Ishikawa (cell line): Measurements from ENCODE around the gene NPBWR2.

Experiments
- CEBPB ChIP-seq: IDR thresholded peaks from 2 replicates; pipeline ENCODE4 v1.6.1; 2012
- CREB1 ChIP-seq: IDR thresholded peaks from 2 replicates; pipeline ENCODE4 v1.6.1; 2012; ENCODE audit warnings: low read depth
- EGR1 ChIP-seq: IDR thresholded peaks from 2 replicates; pipeline ENCODE4 v1.6.1; 2012
- EP300 ChIP-seq: IDR thresholded peaks from 2 replicates; pipeline ENCODE4 v1.6.1; 2012; ENCODE audit warnings: borderline replicate concordance
- FOXM1 ChIP-seq: IDR thresholded peaks from 2 replicates; pipeline ENCODE4 v1.6.1; 2012; ENCODE audit warnings: low read depth, borderline replicate concordance
- MAX ChIP-seq: IDR thresholded peaks from 2 replicates; pipeline ENCODE4 v1.6.1; 2012
- NFIC ChIP-seq: IDR thresholded peaks from 2 replicates; pipeline ENCODE4 v1.6.1; 2012
- RAD21 ChIP-seq: IDR thresholded peaks from 2 replicates; pipeline ENCODE4 v1.6.1; 2012; ENCODE audit warnings: low read depth
- REST ChIP-seq: IDR thresholded peaks from 2 replicates; pipeline ENCODE4 v1.6.1; 2012; ENCODE audit warnings: low read depth, mild to moderate bottlenecking
- TAF1 ChIP-seq: IDR thresholded peaks from 2 replicates; pipeline ENCODE4 v1.6.1; 2012; ENCODE audit warnings: low read depth, mild to moderate bottlenecking
- TCF12 ChIP-seq: IDR thresholded peaks from 2 replicates; pipeline ENCODE4 v1.6.1; 2012; ENCODE audit warnings: low read depth
- TEAD4 ChIP-seq: IDR thresholded peaks from 2 replicates; pipeline ENCODE4 v1.6.1; 2012
- USF1 ChIP-seq: IDR thresholded peaks from 2 replicates; pipeline ENCODE4 v1.6.1; 2012
- YY1 ChIP-seq: IDR thresholded peaks from 2 replicates; pipeline ENCODE4 v1.6.1; 2012; ENCODE audit warnings: low read depth
- ZBTB7A ChIP-seq: IDR thresholded peaks from 2 replicates; pipeline ENCODE4 v1.6.1; 2012; ENCODE audit warnings: low read depth

NPBWR2 gene

GRCh38 chr20:64106981-64107735 is at the start of gene NPBWR2:
Gene NPBWR2, minus strand, starts transcription at chr20:64107565. Its CDS starts 734 bp downstream, at chr20:64106831.
- TF ChIP-seq NFIC, result no peak
- TF ChIP-seq REST, result no peak
- TF ChIP-seq TEAD4, result no peak
- no peak for TF ChIP-seq EGR1
- TF ChIP-seq MAX, result no peak
- TF ChIP-seq EP300, result no peak
- TF ChIP-seq TAF1, result no peak
- no peak for TF ChIP-seq FOXM1
- no peak for TF ChIP-seq USF1
- no peak for TF ChIP-seq ZBTB7A
- TF ChIP-seq TCF12, result no peak
- no peak for TF ChIP-seq CREB1
- no peak for TF ChIP-seq CEBPB
- no peak for TF ChIP-seq RAD21
- TF ChIP-seq YY1, result no peak

GRCh38 chr20:64156136-64156885 is 48.9 kb upstream of the NPBWR2 start:
- TF ChIP-seq TEAD4, result no peak
- no peak for TF ChIP-seq RAD21
- TF ChIP-seq USF1, result no peak
- TF ChIP-seq CREB1, result no peak
- TF ChIP-seq CEBPB, result no peak
- no peak for TF ChIP-seq NFIC
- no peak for TF ChIP-seq REST
- TF ChIP-seq EGR1, result no peak
- TF ChIP-seq TAF1, result no peak
- TF ChIP-seq YY1, result no peak

- TF ChIP-seq YY1, result no peak
- TF ChIP-seq NFIC, result no peak
- no peak for TF ChIP-seq USF1
- TF ChIP-seq REST, result no peak
Observed at GRCh38 chr20:64155258-64156135, 48.1 kb upstream of the NPBWR2 start.
